Neural crest cell (in vitro differentiated cells): Measurements from ENCODE around the gene ABHD16A. TPM values are rescaled to one million over a fixed set of nuclear protein-coding genes. Genes with fewer than 3 reads are reported as not detected.

Experiments used
- DNase-seq: peaks from one replicate; pipeline ENCODE4 v3.0.0; 2021; ENCODE audit warnings: low read depth, mixed read lengths, low spot score
- H3K27ac Mint-ChIP-seq: one replicate; pipeline ENCODE4 v1.8.0; 2021; ENCODE audit warnings: mild to moderate bottlenecking, mixed read lengths; ENCODE audit not compliant: unreplicated experiment
- H3K27me3 Mint-ChIP-seq: 2 replicates; pipeline ENCODE4 v1.8.0; 2021; ENCODE audit warnings: low read depth, mild to moderate bottlenecking, mixed read lengths
- H3K36me3 Mint-ChIP-seq: 2 replicates; pipeline ENCODE4 v1.8.0; 2021; ENCODE audit warnings: low read depth, mild to moderate bottlenecking, mixed read lengths
- H3K4me1 Mint-ChIP-seq: 2 replicates; pipeline ENCODE4 v1.8.0; 2021; ENCODE audit warnings: mixed read lengths
- H3K4me3 Mint-ChIP-seq: one replicate; pipeline ENCODE4 v1.8.0; 2021; ENCODE audit warnings: mild to moderate bottlenecking, mixed read lengths
- H3K9me3 Mint-ChIP-seq: 2 replicates; pipeline ENCODE4 v1.8.0; 2021; ENCODE audit warnings: mixed read lengths
- total RNA-seq: library from RNA; stranded (reverse); gene quantifications from 2 replicates; pipeline ENCODE4 v1.2.1, GENCODE V29; 2021
- TF ChIP-seq, protein P1 (sequence below): fragments of 200-600 bp; sonication (generic); conservative IDR thresholded peaks from 2 replicates; pipeline ENCODE4 v1.5.0; 2021; ENCODE audit warnings: antibody characterized with exemption, mild to moderate bottlenecking

ABHD16A gene
- total RNA-seq, 1 donor from 2014 or later: 73.6 TPM

DNA sequence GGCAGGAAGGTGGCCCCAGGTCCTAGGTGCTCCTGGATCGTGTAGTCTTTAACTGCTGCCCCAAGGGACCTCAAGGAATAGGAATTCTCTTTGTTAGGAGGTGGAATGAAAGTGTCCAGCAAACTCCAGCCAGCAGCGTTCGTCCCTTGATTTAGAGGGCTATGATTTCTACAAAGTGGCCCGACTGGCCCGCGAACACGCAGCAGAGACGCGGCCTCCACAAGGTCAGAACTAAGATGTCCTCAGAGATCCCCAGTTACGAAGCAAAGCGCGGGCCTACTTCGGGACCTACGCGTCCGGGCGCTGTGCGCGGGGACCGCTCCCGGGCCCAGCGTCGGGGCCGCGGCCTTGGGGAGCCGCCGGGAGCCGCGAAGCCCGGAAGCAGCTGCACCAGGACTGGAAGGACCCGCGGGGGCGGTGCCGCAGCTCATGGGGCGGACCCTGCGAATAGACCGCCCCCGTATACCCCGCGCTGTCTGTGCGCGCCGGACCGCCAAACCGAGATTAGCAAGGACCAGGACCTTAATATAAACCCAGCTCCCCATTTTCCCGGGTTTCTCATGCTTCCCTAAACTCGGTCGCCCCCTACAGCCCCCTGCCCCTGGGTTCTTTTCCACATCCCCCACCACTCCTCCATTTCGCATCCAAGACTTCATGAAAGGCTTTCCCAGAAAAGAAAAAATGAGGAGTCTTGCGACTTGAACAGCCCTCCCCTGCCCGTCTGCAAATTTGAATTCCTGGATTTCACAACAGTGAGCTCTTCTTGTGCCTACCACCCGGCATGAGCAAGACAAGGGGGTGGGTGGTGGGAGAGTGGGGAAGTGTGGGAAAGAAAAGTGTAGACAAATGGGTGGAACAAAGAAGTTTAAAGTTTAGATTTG is 42.5 kb downstream of the ABHD16A start, which contains the start of gene C6orf47:
TSS of gene C6orf47 (minus strand) at position 398 of the 881 bp plus-strand sequence. CDS start 831 bp downstream, outside the sequence.
- peaks cover 59% of the 10 kb centered on the region for H3K4me1 Mint-ChIP-seq
- no peaks in the 10 kb centered on the region for H3K9me3 Mint-ChIP-seq
- peak within 1 kb of the TSS; percentile 93 for H3K4me3 Mint-ChIP-seq
- TF ChIP-seq, protein P1, sequence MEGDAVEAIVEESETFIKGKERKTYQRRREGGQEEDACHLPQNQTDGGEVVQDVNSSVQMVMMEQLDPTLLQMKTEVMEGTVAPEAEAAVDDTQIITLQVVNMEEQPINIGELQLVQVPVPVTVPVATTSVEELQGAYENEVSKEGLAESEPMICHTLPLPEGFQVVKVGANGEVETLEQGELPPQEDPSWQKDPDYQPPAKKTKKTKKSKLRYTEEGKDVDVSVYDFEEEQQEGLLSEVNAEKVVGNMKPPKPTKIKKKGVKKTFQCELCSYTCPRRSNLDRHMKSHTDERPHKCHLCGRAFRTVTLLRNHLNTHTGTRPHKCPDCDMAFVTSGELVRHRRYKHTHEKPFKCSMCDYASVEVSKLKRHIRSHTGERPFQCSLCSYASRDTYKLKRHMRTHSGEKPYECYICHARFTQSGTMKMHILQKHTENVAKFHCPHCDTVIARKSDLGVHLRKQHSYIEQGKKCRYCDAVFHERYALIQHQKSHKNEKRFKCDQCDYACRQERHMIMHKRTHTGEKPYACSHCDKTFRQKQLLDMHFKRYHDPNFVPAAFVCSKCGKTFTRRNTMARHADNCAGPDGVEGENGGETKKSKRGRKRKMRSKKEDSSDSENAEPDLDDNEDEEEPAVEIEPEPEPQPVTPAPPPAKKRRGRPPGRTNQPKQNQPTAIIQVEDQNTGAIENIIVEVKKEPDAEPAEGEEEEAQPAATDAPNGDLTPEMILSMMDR: no peak
- peak within 1 kb of the TSS; percentile 95 for H3K27ac Mint-ChIP-seq
- H3K27me3 Mint-ChIP-seq: no peaks in the 10 kb centered on the region
- peaks cover 3% of the 10 kb centered on the region for H3K36me3 Mint-ChIP-seq
- DNase-seq: peak; percentile 74

DNA sequence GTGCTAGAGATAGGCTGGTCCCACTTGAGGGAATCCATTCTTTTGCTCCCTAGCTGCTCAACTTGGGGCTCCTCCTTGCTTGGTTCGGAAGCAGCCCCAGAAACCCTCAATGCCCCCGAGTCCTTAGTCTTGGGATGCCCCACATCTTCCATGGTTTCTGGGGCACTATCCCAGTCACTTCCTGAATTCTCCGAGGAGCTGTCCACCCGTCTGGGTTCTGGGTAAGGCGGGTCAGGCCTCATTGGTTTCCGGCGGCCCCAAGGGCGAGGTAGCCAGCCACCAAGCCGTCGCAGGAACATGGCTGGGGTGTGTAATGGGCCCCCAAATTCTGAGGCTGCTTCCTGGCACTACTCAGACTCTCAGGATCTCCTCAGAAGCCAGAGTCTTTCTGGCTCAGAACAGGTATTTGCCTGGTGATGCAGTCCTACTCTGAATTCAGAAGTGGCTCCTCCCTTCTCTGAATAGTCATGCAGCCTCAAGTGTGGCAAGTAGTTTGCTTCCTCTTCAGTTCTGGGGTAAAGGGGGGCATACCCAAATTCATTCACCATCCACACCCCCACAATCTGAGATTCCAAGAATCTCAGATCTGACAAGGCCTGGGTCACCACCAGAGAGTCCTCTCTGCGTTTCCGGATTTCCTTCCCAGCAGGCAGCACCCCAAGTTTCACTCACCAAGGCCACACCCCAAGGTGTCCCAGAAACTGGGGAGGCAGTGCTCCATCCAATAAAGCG is 43.3 kb downstream of the ABHD16A start:
- no peak for DNase-seq
- peaks cover 63% of the 10 kb centered on the region for H3K4me1 Mint-ChIP-seq
- no peaks in the 10 kb centered on the region for H3K27me3 Mint-ChIP-seq
- no peaks in the 10 kb centered on the region for H3K9me3 Mint-ChIP-seq
- H3K4me3 Mint-ChIP-seq: peak overlapping the region; percentile 93
- peaks cover 2% of the 10 kb centered on the region for H3K36me3 Mint-ChIP-seq
- H3K27ac Mint-ChIP-seq: peak overlapping the region; percentile 94
- TF ChIP-seq, protein P1: no peak

DNA sequence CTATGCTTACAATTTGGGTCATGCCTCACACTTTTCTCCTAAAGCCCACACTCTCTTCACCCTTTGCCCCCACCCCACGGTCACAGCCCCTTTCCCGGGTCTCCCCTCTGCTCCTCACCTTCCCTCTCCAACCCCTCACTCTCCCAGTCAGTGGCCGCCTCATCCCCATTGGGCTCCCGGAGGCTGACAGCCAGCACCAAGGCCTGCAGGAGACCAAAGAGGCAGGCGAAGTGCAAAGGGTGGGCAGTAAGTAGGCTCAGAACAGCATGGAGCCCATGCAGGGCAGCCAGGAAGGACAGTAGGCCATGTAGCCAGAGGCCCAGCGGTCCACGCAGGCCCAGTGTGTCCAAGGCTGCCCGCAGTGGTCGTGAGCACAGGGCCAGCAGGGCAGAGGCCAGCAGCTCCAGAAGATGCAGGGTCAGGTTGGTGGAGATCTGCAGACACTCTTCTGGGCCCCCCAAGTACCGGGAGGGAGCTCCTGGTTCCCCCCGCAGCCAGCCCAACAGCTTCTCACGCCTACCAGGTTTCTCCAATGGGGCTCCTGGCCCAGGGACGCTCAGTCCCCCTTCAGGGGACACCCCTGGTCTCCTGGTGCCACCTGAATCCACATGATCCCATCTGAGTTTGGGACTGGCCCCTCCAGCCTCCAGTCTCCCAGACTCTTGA is 44.0 kb downstream of the ABHD16A start:
- TF ChIP-seq, protein P1: no peak
- Mint-ChIP-seq H3K27me3 (no peaks in the 10 kb centered on the region), H3K4me3 (peak overlapping the region; percentile 93), H3K4me1 (peaks cover 56% of the 10 kb centered on the region), H3K36me3 (no peaks in the 10 kb centered on the region), H3K27ac (no peak overlapping the region), H3K9me3 (no peaks in the 10 kb centered on the region)
- DNase-seq: no peak

DNA sequence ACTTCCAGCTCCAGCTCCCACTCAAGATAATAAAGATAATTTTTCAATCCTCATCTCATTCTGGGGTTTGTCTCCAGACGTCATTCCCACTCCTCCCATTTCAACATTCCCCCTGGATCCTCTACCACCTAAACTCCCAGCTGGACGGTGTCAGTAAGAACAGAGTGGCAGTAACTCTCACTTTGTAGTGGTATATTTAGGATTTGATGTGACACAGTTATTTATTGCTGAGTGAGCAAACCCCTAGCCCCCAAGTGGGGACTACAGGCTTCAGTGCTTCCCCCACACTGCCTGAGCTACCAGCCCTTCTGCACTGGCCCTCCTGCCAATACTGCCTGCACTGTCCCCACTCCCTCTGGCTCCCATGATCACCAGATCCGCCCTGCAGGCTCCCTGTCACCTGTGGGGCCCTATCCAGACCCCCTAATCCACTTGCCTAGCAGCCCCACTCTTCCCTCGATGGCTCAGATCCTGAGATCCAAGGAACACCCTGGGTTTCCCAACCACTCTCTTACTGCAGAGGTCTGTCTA is 44.9 kb downstream of the ABHD16A start:
- Mint-ChIP-seq H3K9me3 (no peaks in the 10 kb centered on the region), H3K27me3 (no peaks in the 10 kb centered on the region), H3K27ac (no peak overlapping the region), H3K36me3 (no peaks in the 10 kb centered on the region), H3K4me1 (peaks cover 47% of the 10 kb centered on the region), H3K4me3 (peak overlapping the region; percentile 93)
- no peak for DNase-seq
- TF ChIP-seq, protein P1: no peak
